IPS DF 6.9 (cell line): Measurements from ENCODE around the gene MAPK12.
"Not testable (repeated sequence)": the region's sequence is repeated elsewhere in the genome, so short reads cannot be mapped to it uniquely, and the experiment has no call there.

Experiments used
- DNase-seq: peaks from one replicate; pipeline ENCODE4 v3.0.0-alpha.2; 2013; ENCODE audit warnings: low read depth, low spot score
- H3K27ac ChIP-seq: one replicate; pipeline ENCODE4 v1.5.1; 2013; ENCODE audit warnings: low read length, control low read depth
- H3K27me3 ChIP-seq: 2 replicates; pipeline ENCODE4 v1.6.1; 2013; ENCODE audit warnings: mild to moderate bottlenecking, low read length; ENCODE audit not compliant: control insufficient read depth, insufficient read depth
- H3K36me3 ChIP-seq: 2 replicates; pipeline ENCODE4 v1.6.1; 2013; ENCODE audit warnings: low read length; ENCODE audit not compliant: control insufficient read depth, insufficient read depth
- H3K4me1 ChIP-seq: 2 replicates; pipeline ENCODE4 v1.6.1; 2013; ENCODE audit warnings: low read length; ENCODE audit not compliant: control insufficient read depth, insufficient read depth
- H3K4me3 ChIP-seq: 2 replicates; pipeline ENCODE4 v1.5.1; 2013; ENCODE audit warnings: mild to moderate bottlenecking, low read length
- H3K9me3 ChIP-seq: 2 replicates; pipeline ENCODE4 v1.6.1; 2013; ENCODE audit warnings: low read length, inconsistent platforms; ENCODE audit not compliant: control insufficient read depth, insufficient read depth
- WGBS: extraction: QIAGEN DNeasy Blood & Tissue Kit; methylation state at CpG from one replicate; pipeline ENCODE4 v1.1.7; 2013; ENCODE audit warnings: mixed read lengths, missing lambda C conversion rate; ENCODE audit not compliant: insufficient read length, insufficient coverage; 5-methylcytosine and 5-hydroxymethylcytosine counted together

Gene MAPK12

GRCh38 chr22:50208430-50208938, 53.0 kb downstream of the MAPK12 start:
- DNase-seq: no peak
- WGBS: no CpG with 5 or more reads among the region's 22 CpGs
- no peak overlapping the region for H3K27ac ChIP-seq
- peaks cover 17% of the 10 kb centered on the region for H3K36me3 ChIP-seq
- H3K4me3 ChIP-seq: no peak overlapping the region
- no peaks in the 10 kb centered on the region; the same call in 1 of the 2 replicates for H3K4me1 ChIP-seq
- H3K27me3 ChIP-seq: no peaks in the 10 kb centered on the region
- no peaks in the 10 kb centered on the region for H3K9me3 ChIP-seq

DNA sequence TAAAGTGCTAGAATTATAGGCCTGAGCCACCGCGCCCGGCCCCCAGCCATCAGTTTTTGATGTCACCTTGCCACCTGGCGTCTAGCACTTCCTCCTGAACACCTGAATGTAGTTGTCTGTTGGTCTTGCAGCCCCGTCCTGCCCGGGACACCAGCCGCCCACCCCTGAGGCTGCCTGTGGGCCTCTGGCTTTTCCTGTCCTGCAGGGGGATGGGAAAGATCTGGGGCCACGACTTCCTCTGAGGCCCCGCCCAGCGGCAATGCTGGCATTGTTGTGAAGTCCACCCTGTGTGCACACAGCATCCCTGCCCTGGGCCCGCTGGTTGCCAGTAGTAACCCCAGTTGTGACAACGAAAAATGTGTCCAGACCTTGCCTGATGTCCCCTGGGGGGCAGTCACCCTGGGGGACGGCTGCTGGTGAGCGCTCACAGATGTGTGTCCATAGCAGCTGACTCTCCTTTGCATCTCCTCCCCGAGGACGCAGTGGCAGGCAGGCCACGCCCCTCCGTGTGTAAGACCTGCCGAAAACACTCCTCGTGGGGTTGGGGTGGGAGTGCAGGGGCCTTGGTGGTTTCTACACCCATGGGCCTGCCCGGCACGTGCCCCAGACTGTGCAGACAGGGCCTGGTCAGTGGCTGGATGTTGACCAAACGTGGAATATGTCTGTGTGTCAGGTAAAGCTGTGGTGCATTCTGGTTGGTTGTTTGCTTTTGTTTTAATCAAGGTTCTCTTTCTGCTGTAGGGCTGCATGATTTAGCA, 53.9 kb downstream of the MAPK12 start:
- peaks cover 16% of the 10 kb centered on the region for H3K36me3 ChIP-seq
- no peak for DNase-seq
- no peak overlapping the region for H3K27ac ChIP-seq
- no peaks in the 10 kb centered on the region for H3K27me3 ChIP-seq
- H3K4me1 ChIP-seq: no peaks in the 10 kb centered on the region; the same call in 1 of the 2 replicates
- H3K9me3 ChIP-seq: no peaks in the 10 kb centered on the region
- no peak overlapping the region for H3K4me3 ChIP-seq
- no CpG with 5 or more reads among the region's 23 CpGs for WGBS

DNA sequence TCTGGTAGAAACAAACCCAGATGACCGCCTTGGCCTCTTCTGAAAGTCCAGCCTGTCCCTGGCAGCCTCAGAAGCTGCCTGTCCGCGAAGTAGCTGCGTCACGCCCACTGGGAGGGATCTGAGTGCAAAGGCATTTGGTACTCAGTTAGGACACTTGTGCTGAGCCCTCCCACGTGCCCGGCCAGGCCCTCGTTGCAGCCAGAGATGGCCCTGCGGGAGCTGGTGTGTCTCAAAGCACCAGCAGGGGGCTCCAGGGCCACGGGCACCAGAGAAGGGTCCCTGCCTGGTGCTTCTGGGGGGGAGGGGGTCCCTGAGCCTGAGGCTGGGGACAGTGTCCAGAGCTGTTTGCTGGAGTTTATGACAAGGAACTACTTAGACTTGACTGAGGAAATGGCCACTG, 54.9 kb downstream of the MAPK12 start:
- DNase-seq: no peak

DNA sequence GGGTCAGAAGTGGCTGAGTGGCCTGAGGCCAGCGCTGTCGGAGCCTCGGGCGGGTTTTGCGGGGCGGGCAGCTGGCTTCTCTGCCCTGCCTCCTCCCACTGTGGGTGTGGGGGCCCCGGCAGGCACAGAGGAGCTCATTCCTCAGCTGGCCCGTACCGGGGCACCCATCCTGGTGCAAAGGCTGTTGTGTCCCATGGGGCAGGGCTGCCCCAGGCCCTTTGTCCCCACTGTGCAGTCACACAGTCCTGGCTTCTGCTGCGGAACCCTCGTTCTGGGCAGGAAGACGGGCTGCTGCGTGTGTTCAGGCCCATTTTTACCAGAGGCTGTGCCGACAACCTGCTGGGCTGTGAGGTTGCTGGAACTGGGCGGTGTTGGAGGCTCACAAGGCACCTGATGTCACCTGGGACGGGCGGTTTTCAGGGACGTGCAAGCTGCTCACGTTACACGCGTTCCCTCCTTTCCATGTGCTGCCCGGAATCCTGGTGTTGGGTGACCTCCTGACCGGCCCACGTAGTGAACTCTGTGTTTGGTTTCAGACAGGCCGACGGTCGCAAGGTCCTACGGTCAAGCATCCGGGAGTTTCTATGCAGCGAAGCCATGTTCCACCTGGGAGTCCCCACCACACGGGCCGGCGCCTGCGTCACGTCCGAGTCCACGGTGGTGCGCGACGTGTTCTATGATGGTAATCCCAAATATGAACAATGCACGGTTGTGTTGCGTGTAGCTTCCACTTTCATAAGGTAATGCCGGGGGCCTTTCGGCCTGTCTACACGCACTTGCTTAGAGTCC, 55.5 kb downstream of the MAPK12 start:
- WGBS: no CpG with 5 or more reads among the region's 45 CpGs
- H3K4me1 ChIP-seq: no peaks in the 10 kb centered on the region; the same call in 1 of the 2 replicates
- H3K4me3 ChIP-seq: no peak overlapping the region
- H3K27me3 ChIP-seq: no peaks in the 10 kb centered on the region
- no peaks in the 10 kb centered on the region for H3K9me3 ChIP-seq
- H3K27ac ChIP-seq: no peak overlapping the region
- H3K36me3 ChIP-seq: peaks cover 13% of the 10 kb centered on the region
- DNase-seq: no peak

More for the DNA sequence above, 54.9 kb downstream of the MAPK12 start:
- WGBS: no CpG with 5 or more reads among the region's 10 CpGs
- H3K9me3 ChIP-seq: no peaks in the 10 kb centered on the region
- H3K4me3 ChIP-seq: no peak overlapping the region
- H3K4me1 ChIP-seq: no peaks in the 10 kb centered on the region; the same call in 1 of the 2 replicates
- peaks cover 13% of the 10 kb centered on the region for H3K36me3 ChIP-seq
- no peaks in the 10 kb centered on the region for H3K27me3 ChIP-seq
- H3K27ac ChIP-seq: no peak overlapping the region

DNA sequence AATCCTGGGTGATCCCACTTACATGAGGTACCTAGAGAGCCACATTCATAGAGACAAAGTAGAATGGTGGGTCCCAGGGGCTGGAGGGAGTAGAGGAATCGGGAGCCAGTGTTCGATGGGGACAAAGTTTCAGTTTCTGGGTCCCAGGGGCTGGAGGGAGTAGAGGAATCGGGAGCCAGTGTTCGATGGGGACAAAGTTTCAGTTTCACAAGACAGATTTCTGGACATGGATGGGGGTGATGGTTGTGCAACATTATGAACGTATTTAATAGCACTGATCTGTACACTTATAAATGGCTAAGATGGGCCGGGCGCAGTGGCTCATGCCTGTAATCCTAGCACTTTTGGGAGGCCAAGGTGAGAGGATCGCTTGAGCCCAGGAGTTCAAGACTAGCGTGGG, 56.5 kb downstream of the MAPK12 start:
- H3K36me3 ChIP-seq: not testable (repeated sequence)

GRCh38 chr22:50204571-50204970, 56.9 kb downstream of the MAPK12 start:
- DNase-seq: no peak
- WGBS: no CpG with 5 or more reads among the region's 7 CpGs
- H3K9me3 ChIP-seq: no peaks in the 10 kb centered on the region
- no peak overlapping the region for H3K4me3 ChIP-seq
- H3K4me1 ChIP-seq: peaks cover 1% of the 10 kb centered on the region
- H3K27ac ChIP-seq: no peak overlapping the region
- no peaks in the 10 kb centered on the region for H3K27me3 ChIP-seq
- H3K36me3 ChIP-seq: peaks cover 8% of the 10 kb centered on the region

More for the DNA sequence above, 56.5 kb downstream of the MAPK12 start:
- not testable (repeated sequence) for H3K4me3 ChIP-seq, DNase-seq, H3K27ac ChIP-seq, H3K27me3 ChIP-seq, H3K9me3 ChIP-seq, H3K4me1 ChIP-seq
- WGBS: no CpG with 5 or more reads among the region's 9 CpGs

DNA sequence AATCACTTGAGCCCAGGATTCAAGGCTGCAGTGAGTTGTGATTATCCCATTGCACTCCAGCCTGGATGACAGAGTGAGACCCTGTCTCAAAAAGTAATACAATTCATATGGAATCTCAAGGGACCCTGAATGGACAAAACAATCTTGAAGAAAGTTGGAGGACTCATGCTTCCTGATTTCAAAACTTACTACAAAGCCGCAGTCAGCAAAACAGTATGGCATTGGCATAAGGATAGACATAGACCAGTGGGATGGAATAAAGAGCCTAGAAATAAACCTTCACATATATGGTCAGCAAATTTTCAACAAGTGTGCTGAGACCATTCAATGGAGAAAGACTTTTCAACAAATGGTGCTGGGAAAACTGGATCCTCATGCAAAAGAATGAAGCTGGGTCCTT, 58.2 kb downstream of the MAPK12 start:
- DNase-seq: no peak
- Histone ChIP-seq H3K9me3 (no peaks in the 10 kb centered on the region), H3K36me3 (peaks cover 6% of the 10 kb centered on the region), H3K4me3 (no peak overlapping the region), H3K27ac (no peak overlapping the region), H3K27me3 (no peaks in the 10 kb centered on the region), H3K4me1 (peaks cover 2% of the 10 kb centered on the region)
- no CpG with 5 or more reads among the region's 1 CpG for WGBS
